ENCODE results near the gene ARHGDIA. TPM values are rescaled to one million over a fixed set of nuclear protein-coding genes. Genes with fewer than 3 reads are reported as not detected.

Gene ARHGDIA
- polyA plus RNA-seq, 1 donor from 2014 or later, result 16.1 TPM

DNA sequence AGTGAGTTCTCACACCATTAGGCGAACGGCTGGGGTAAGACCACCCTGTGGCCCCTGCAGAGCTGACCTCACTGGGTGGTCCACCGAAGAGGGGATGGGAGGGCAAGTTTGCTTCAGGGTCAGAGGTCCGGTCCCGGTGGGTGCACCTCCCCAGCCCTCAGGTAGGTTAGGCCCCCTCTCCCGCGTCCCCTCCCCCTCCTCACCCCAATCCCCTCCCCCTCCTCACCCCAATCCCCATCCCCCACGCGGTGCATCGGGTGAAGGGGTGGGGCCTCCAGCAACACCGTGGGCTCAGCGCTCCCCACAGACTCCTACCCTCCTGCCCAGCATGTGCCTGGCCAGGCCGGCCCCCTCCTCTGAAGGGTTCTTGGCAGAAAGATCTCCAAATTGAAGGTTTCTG lies 51.4 kb downstream of the ARHGDIA start:
- H3K9me3 ChIP-seq (ENCODE audit: low read length), result no peaks in the 10 kb centered on the region
- no peaks in the 10 kb centered on the region for H3K36me3 ChIP-seq (ENCODE audit: insufficient read depth, low read length)
- no peaks in the 10 kb centered on the region for H4K20me1 ChIP-seq (ENCODE audit: insufficient read depth)
- H2AFZ ChIP-seq (ENCODE audit: low read depth, low read length), result no peak overlapping the region
- no peak overlapping the region for H3K27ac ChIP-seq (ENCODE audit: low read length)
- H3K9ac ChIP-seq (ENCODE audit: low read length), result no peak overlapping the region
- H3F3A ChIP-seq (ENCODE audit: insufficient read depth, low read length, poor library complexity, severe bottlenecking), result no peaks in the 10 kb centered on the region
- TF ChIP-seq MXI1 (conservative IDR thresholded peaks at IDR 0.05; ENCODE audit: poor library complexity, severe bottlenecking), result no peak
- no peak for TF ChIP-seq TAF1 (IDR thresholded peaks at IDR 0.05; ENCODE audit: low read depth)
- no peaks in the 10 kb centered on the region for H3K9me2 ChIP-seq (ENCODE audit: insufficient read depth, low read length)
- H3K4me2 ChIP-seq (ENCODE audit: low read length), result no peak overlapping the region
- H3K4me3 ChIP-seq (ENCODE audit: low read length), result no peak overlapping the region
- no peaks in the 10 kb centered on the region for H3K79me2 ChIP-seq (replicated peaks; ENCODE audit: insufficient read depth, low read length)
- H3K27me3 ChIP-seq (ENCODE audit: insufficient read depth, low read depth, low read length), result no peaks in the 10 kb centered on the region

DNA sequence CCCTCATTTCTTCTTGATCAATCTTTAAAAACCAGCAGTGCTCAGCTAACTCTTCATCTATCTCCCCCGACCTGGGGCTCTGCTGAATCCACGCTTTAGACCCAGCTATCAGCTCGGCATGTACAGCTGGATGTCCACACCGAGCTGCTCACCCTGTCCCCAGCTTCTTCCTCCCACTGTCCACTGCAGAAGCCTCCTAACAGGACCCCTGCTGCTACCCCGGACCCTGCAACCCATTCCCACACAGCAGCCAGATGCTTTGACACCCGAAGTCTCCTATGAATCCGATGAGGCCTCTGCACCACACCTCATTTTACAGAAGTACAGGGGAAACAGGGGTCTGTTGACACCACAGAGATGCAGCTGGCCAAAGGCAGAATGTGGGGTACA lies 53.4 kb downstream of the ARHGDIA start:
- Histone ChIP-seq H3K4me2 (ENCODE audit: low read length) (no peak overlapping the region), H3K79me2 (replicated peaks; ENCODE audit: insufficient read depth, low read length) (no peaks in the 10 kb centered on the region), H3K9me3 (ENCODE audit: low read length) (no peaks in the 10 kb centered on the region), H3K4me3 (ENCODE audit: low read length) (no peak overlapping the region), H3K9ac (ENCODE audit: low read length) (no peak overlapping the region), H3F3A (ENCODE audit: insufficient read depth, low read length, poor library complexity, severe bottlenecking) (no peaks in the 10 kb centered on the region), H3K27me3 (ENCODE audit: insufficient read depth, low read depth, low read length) (no peaks in the 10 kb centered on the region), H4K20me1 (ENCODE audit: insufficient read depth) (no peaks in the 10 kb centered on the region), H3K9me2 (ENCODE audit: insufficient read depth, low read length) (no peaks in the 10 kb centered on the region), H3K27ac (ENCODE audit: low read length) (no peak overlapping the region), H2AFZ (ENCODE audit: low read depth, low read length) (no peak overlapping the region), H3K36me3 (ENCODE audit: insufficient read depth, low read length) (no peaks in the 10 kb centered on the region)
- TF ChIP-seq MXI1 (conservative IDR thresholded peaks at IDR 0.05; ENCODE audit: poor library complexity, severe bottlenecking) (no peak), SMC3 (conservative IDR thresholded peaks at IDR 0.05; ENCODE audit: poor library complexity) (no peak)

Other genes with a start within 250 kb of the ARHGDIA start
- gene NPLOC4, start 234.2 kb downstream of the ARHGDIA start, polyA plus RNA-seq, result 32.3 and 42.9 TPM in 2 replicates
- gene TSPAN10, start 234.1 kb downstream of the ARHGDIA start, polyA plus RNA-seq, result not detected in 2 replicates
- gene PDE6G, start 214.8 kb downstream of the ARHGDIA start, polyA plus RNA-seq, result not detected in 2 replicates
- gene OXLD1, start 204.7 kb downstream of the ARHGDIA start, polyA plus RNA-seq, result 61.0 and 64.2 TPM in 2 replicates
- 12.2 and 16.1 TPM in 2 replicates for gene CCDC137, start 204.6 kb downstream of the ARHGDIA start, polyA plus RNA-seq
- 145 and 156 TPM in 2 replicates for gene ARL16, start 187.5 kb downstream of the ARHGDIA start, polyA plus RNA-seq
- 81.1 and 97.2 TPM in 2 replicates for gene HGS, start 187.3 kb downstream of the ARHGDIA start, polyA plus RNA-seq
- gene MRPL12, start 168.0 kb downstream of the ARHGDIA start, polyA plus RNA-seq, result 10.4 and 14.2 TPM in 2 replicates
- 8.7 and 10.3 TPM in 2 replicates for gene SLC25A10, start 159.1 kb downstream of the ARHGDIA start, polyA plus RNA-seq
- gene GCGR, start 67.2 kb downstream of the ARHGDIA start, polyA plus RNA-seq, result not detected in 2 replicates
- 510 and 524 TPM in 2 replicates for gene MCRIP1, start 38.0 kb downstream of the ARHGDIA start, polyA plus RNA-seq
- not detected in 2 replicates for gene PPP1R27, start 36.3 kb downstream of the ARHGDIA start, polyA plus RNA-seq
- 82.8 and 99.2 TPM in 2 replicates for gene P4HB, start 10.8 kb downstream of the ARHGDIA start, polyA plus RNA-seq
- 73.3 and 81.4 TPM in 2 replicates for gene ALYREF, start 20.2 kb upstream of the ARHGDIA start, polyA plus RNA-seq
- gene ANAPC11, start 20.4 kb upstream of the ARHGDIA start, polyA plus RNA-seq, result 371 and 389 TPM in 2 replicates
- 1.3 and 1.7 TPM in 2 replicates for gene NPB, start 30.9 kb upstream of the ARHGDIA start, polyA plus RNA-seq
- gene PCYT2, start 40.1 kb upstream of the ARHGDIA start, polyA plus RNA-seq, result 28.9 and 35.3 TPM in 2 replicates
- 44.5 and 54.4 TPM in 2 replicates for gene SIRT7, start 46.8 kb upstream of the ARHGDIA start, polyA plus RNA-seq
- gene MAFG, start 56.4 kb upstream of the ARHGDIA start, polyA plus RNA-seq, result 11.8 and 12.4 TPM in 2 replicates
- gene PYCR1, start 66.0 kb upstream of the ARHGDIA start, polyA plus RNA-seq, result 41.7 and 61.0 TPM in 2 replicates
- gene MYADML2, start 75.9 kb upstream of the ARHGDIA start, polyA plus RNA-seq, result 1.1 and 1.2 TPM in 2 replicates
- 0.12 TPM in 1 of 2 replicates, not detected in the other for gene NOTUM, start 89.8 kb upstream of the ARHGDIA start, polyA plus RNA-seq
- gene ASPSCR1, start 106.3 kb upstream of the ARHGDIA start, polyA plus RNA-seq, result 28.0 and 58.1 TPM in 2 replicates
- gene CENPX, start 151.5 kb upstream of the ARHGDIA start, polyA plus RNA-seq, result 188 and 205 TPM in 2 replicates
- gene LRRC45, start 152.0 kb upstream of the ARHGDIA start, polyA plus RNA-seq, result 51.7 and 63.7 TPM in 2 replicates
- 198 and 211 TPM in 2 replicates for gene RAC3, start 160.3 kb upstream of the ARHGDIA start, polyA plus RNA-seq
- gene DCXR, start 166.4 kb upstream of the ARHGDIA start, polyA plus RNA-seq, result 129 and 148 TPM in 2 replicates
- 176 and 200 TPM in 2 replicates for gene RFNG, start 180.5 kb upstream of the ARHGDIA start, polyA plus RNA-seq
- 170 and 215 TPM in 2 replicates for gene GPS1, start 180.6 kb upstream of the ARHGDIA start, polyA plus RNA-seq
- gene DUS1L, start 194.5 kb upstream of the ARHGDIA start, polyA plus RNA-seq, result 100 and 115 TPM in 2 replicates
- gene FASN, start 226.9 kb upstream of the ARHGDIA start, polyA plus RNA-seq, result 26.4 and 31.5 TPM in 2 replicates